A673 (cell line): ENCODE results near the gene NEK5. TPM values are rescaled to one million over a fixed set of nuclear protein-coding genes. Genes with fewer than 3 reads are reported as not detected.
A peak's percentile ranks its signal among the peaks of the same experiment; 100 is the strongest.
"Not testable (repeated sequence)": the region's sequence is repeated elsewhere in the genome, so short reads cannot be mapped to it uniquely, and the experiment has no call there.

ENCODE experiments used
- BruUV-seq: library from RNA; stranded (reverse); fragments of 400-500 nt; replicated peaks from 2 replicates; lab custom pipeline; 2021; lab: Mats Ljungman, UMichigan
- CTCF ChIA-PET: fragments of 300-600 bp; sonication (Branson Sonifier 250); formaldehyde crosslinking; loops from one replicate; lab custom pipeline; 2022; ENCODE audit warnings: antibody characterized with exemption; lab: Charles Lee
- POLR2A ChIA-PET: fragments of 300-600 bp; sonication (Branson Sonifier 250); formaldehyde crosslinking; loops from one replicate; lab custom pipeline; 2022; ENCODE audit warnings: antibody characterized with exemption; ENCODE audit not compliant: low non-redundant PET; lab: Charles Lee
- DNase-seq: peaks from one replicate; pipeline ENCODE4 v3.0.0-alpha.2; 2015; ENCODE audit warnings: low spot score
- H3K27ac ChIP-seq: fragments of 200-600 bp; sonication (generic); 2 replicates; pipeline ENCODE4 v1.5.1; 2016; ENCODE audit warnings: mixed run types, low read depth, mild to moderate bottlenecking, mixed read lengths, antibody characterized with exemption, low read length; ENCODE audit not compliant: poor library complexity, severe bottlenecking
- H3K27me3 ChIP-seq: fragments of 200-600 bp; sonication (generic); replicated peaks from 2 replicates; pipeline ENCODE4 v1.6.1; 2017; ENCODE audit warnings: mixed run types, low read depth, mild to moderate bottlenecking, mixed read lengths, antibody characterized with exemption, low read length; ENCODE audit not compliant: insufficient read depth, poor library complexity
- H3K36me3 ChIP-seq: fragments of 200-600 bp; sonication (generic); 2 replicates; pipeline ENCODE4 v1.6.1; 2016; ENCODE audit warnings: mixed run types, mild to moderate bottlenecking, mixed read lengths, antibody characterized with exemption, low read length; ENCODE audit not compliant: insufficient read depth, poor library complexity, severe bottlenecking
- H3K4me1 ChIP-seq: fragments of 200-600 bp; sonication (generic); 2 replicates; pipeline ENCODE4 v1.6.1; 2017; ENCODE audit warnings: mixed run types, mild to moderate bottlenecking, mixed read lengths, antibody characterized with exemption, low read length; ENCODE audit not compliant: insufficient read depth, poor library complexity, severe bottlenecking
- H3K4me3 ChIP-seq: fragments of 200-600 bp; sonication (generic); 2 replicates; pipeline ENCODE4 v1.5.1; 2016; ENCODE audit warnings: low read depth, mixed run types, mild to moderate bottlenecking, mixed read lengths, low read length; ENCODE audit not compliant: poor library complexity, severe bottlenecking
- H3K9me3 ChIP-seq: fragments of 200-600 bp; sonication (generic); 2 replicates; pipeline ENCODE4 v1.6.1; 2016; ENCODE audit warnings: mixed run types, low read depth, mild to moderate bottlenecking, mixed read lengths, antibody characterized with exemption, low read length; ENCODE audit not compliant: poor library complexity, severe bottlenecking
- EZH2 ChIP-seq: fragments of 200-600 bp; sonication (generic); IDR thresholded peaks from 2 replicates; pipeline ENCODE4 v1.6.1; 2017; ENCODE audit warnings: borderline replicate concordance, low read depth, mild to moderate bottlenecking, mixed read lengths, antibody characterized with exemption, low read length; ENCODE audit not compliant: poor library complexity, severe bottlenecking
- intact Hi-C: fragments of 100-400 bp; cut with micrococcal nuclease; formaldehyde crosslinking; loops from one replicate; pipeline ENCODE4 v1.10.0; 2022; ENCODE audit not compliant: unreplicated experiment
- total RNA-seq: library from RNA; stranded (reverse); gene quantifications from 2 replicates; pipeline ENCODE4 v1.2.3, GENCODE V29; 2021
- TF ChIP-seq, protein P1 (sequence below): fragments of 300-800, 200-600 bp; sonication (generic); conservative IDR thresholded peaks from 2 replicates; pipeline ENCODE4 v1.5.1; 2017; ENCODE audit warnings: low read depth, mild to moderate bottlenecking, antibody characterized with exemption, low read length, moderate library complexity, mixed read lengths

NEK5 gene
- total RNA-seq, 1 experiment from 2014 or later = not detected

DNA sequence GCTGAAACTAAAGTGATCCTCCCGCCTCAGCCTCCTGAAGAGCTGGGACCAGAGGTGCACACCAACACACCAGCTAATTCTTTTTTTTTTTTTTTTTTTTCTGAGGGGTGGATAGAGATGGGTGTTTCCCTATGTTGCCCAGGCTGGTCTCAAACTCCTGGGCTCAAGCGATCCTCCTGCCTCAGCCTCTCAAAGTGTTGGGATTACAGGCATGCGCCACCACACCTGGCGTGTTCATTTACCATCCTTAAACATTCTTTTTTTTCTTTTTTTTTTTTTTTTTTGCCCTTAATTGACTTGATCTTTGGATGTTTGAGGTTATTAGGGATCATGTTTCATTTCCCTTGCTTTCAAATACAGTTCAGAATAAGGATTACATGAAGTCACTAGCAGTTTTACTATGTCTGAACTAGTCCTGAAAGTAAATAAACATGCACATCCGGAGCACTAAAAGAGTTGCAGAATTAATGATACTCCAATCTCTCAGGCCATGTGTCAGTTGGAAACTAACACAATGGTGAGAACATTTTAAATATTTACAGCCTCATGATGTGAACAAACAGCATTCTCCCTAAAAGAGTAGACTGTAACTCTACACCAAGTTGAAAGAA lies 94.2 kb downstream of the NEK5 start:
- DNase-seq = no peak
- H3K27me3 ChIP-seq = no peaks in the 10 kb centered on the region
- H3K4me1 ChIP-seq = no peaks in the 10 kb centered on the region
- intact Hi-C loops = no loop called here
- TF ChIP-seq EZH2 = no peak
- TF ChIP-seq, protein P1, sequence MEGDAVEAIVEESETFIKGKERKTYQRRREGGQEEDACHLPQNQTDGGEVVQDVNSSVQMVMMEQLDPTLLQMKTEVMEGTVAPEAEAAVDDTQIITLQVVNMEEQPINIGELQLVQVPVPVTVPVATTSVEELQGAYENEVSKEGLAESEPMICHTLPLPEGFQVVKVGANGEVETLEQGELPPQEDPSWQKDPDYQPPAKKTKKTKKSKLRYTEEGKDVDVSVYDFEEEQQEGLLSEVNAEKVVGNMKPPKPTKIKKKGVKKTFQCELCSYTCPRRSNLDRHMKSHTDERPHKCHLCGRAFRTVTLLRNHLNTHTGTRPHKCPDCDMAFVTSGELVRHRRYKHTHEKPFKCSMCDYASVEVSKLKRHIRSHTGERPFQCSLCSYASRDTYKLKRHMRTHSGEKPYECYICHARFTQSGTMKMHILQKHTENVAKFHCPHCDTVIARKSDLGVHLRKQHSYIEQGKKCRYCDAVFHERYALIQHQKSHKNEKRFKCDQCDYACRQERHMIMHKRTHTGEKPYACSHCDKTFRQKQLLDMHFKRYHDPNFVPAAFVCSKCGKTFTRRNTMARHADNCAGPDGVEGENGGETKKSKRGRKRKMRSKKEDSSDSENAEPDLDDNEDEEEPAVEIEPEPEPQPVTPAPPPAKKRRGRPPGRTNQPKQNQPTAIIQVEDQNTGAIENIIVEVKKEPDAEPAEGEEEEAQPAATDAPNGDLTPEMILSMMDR = no peak
- H3K9me3 ChIP-seq = no peaks in the 10 kb centered on the region
- POLR2A ChIA-PET = interaction anchor here (0.5 kb wide), 1 partner anchor 37 kb away, joined by 4 read pairs; no protein-coding TSS in a partner anchor
- H3K36me3 ChIP-seq = no peaks in the 10 kb centered on the region
- CTCF ChIA-PET = interaction anchor here (0.6 kb wide), 1 partner anchor 8 kb away, joined by 3 read pairs; no protein-coding TSS in a partner anchor
- H3K4me3 ChIP-seq = no peak overlapping the region
- no TSS peak for BruUV-seq
- H3K27ac ChIP-seq = no peak overlapping the region

DNA sequence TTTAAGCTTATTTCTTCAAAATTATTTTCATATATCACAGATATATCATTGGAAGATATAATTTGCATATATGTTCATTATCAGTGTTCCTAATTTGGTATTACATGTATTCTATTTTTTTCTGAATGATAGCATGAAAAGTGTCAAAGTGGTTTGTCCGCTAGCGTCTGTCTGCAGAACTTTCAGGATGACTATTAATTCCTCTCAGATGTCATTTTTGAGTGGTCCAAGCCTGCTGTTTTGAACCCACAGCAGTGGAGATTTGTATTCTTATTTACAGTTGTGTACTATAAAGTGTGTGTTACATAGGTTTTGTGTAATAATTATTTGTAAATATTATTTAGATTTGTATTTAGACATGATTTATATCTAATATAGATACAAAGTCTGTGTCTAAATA lies 95.8 kb downstream of the NEK5 start:
- CTCF ChIA-PET = no interaction called here
- Histone ChIP-seq H3K4me1 (no peaks in the 10 kb centered on the region), H3K9me3 (no peaks in the 10 kb centered on the region), H3K36me3 (no peaks in the 10 kb centered on the region), H3K27me3 (no peaks in the 10 kb centered on the region), H3K27ac (no peak overlapping the region), H3K4me3 (no peak overlapping the region)
- TF ChIP-seq, protein P1 = no peak
- no peak for TF ChIP-seq EZH2
- BruUV-seq = no TSS peak
- POLR2A ChIA-PET = no interaction called here
- no peak for DNase-seq
- intact Hi-C loops = no loop called here

DNA sequence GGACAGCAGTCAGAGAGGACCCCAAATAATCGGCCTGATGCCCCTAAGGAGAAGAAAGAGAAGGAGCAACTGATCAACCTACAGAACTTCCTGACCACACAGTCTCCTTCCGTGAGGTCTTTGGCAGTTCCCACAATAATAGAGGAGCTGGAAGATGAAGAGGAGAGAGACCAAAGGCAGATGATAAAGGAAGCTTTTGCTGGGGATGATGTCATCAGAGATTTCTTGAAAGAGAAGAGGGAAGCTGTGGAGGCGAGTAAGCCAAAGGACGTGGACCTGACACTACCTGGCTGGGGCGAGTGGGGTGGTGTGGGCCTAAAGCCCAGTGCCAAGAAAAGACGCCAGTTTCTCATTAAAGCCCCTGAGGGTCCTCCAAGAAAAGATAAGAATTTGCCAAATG lies 98.5 kb downstream of the NEK5 start:
- CTCF ChIA-PET, H3K27ac ChIP-seq, intact Hi-C loops, H3K36me3 ChIP-seq, BruUV-seq, DNase-seq, POLR2A ChIA-PET, H3K27me3 ChIP-seq, H3K9me3 ChIP-seq, H3K4me1 ChIP-seq, H3K4me3 ChIP-seq: not testable (repeated sequence)

DNA sequence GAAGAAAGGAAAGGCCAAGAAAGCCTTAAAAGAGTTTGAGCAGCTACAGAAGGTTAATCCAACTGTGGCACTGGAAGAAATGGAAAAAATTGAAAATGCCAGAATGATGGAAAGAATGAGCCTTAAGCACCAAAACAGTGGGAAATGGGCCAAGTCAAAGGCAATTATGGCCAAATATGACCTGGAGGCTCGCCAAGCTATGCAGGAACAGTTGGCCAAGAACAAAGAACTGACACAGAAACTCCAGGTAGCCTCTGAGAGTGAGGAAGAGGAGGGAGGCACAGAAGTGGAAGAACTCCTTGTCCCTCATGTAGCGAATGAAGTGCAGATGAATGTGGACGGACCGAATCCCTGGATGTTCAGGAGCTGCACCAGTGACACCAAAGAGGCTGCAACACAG lies 99.3 kb downstream of the NEK5 start:
- no peak overlapping the region for H3K27ac ChIP-seq
- POLR2A ChIA-PET = no interaction called here
- H3K9me3 ChIP-seq = no peaks in the 10 kb centered on the region
- CTCF ChIA-PET = no interaction called here
- H3K27me3 ChIP-seq = no peaks in the 10 kb centered on the region
- intact Hi-C loops = no loop called here
- H3K36me3 ChIP-seq = peaks cover 3% of the 10 kb centered on the region
- TF ChIP-seq, protein P1 = no peak
- no peak for TF ChIP-seq EZH2
- BruUV-seq = TSS peak; percentile 13
- DNase-seq = no peak
- H3K4me3 ChIP-seq = no peak overlapping the region
- H3K4me1 ChIP-seq = no peaks in the 10 kb centered on the region
